ENCODE data around the gene RAB21. TPM values are rescaled to one million over a fixed set of nuclear protein-coding genes. Genes with fewer than 3 reads are reported as not detected.

The RAB21 gene
- total and polyA plus RNA-seq, 2 donors (not counting 1 experiment from before 2014, with no cell fraction given), result 7.3 to 83.7 TPM

GRCh38 chr12:71748081-71748850 is 6.4 kb upstream of the RAB21 start:
- WGBS (ENCODE audit: insufficient coverage), result 100% methylated on average over 1 of the region's 5 CpGs
- no peak for TF ChIP-seq EZH2 (IDR thresholded peaks at IDR 0.05; ENCODE audit: borderline replicate concordance, insufficient read depth, low read depth, low read length, poor library complexity, severe bottlenecking)
- TF ChIP-seq CTCF (IDR thresholded peaks at IDR 0.05), result no peak
- Mint-ChIP-seq H3K27me3 (peaks cover 17% of the 10 kb centered on the region), H3K27ac (no peak overlapping the region), H3K4me3 (no peak overlapping the region), H3K9me3 (ENCODE audit: insufficient read depth) (no peaks in the 10 kb centered on the region), H3K4me1 (peaks cover 1% of the 10 kb centered on the region)
- H3K27ac ChIP-seq (ENCODE audit: low read length in 2 of 2), result no peak overlapping the region
- CTCF ChIA-PET, result interaction anchor here (0.8 to 9.4 kb wide), 35 partner anchors 8 to 1015 kb away, joined by 3 to 116 read pairs (median 5); partner anchors contain the start of genes THAP2, TMEM19 and ZFC3H1
- H2AFZ ChIP-seq (ENCODE audit: insufficient read depth, low read depth, low read length, poor library complexity, severe bottlenecking), result no peak overlapping the region
- H3K9me3 ChIP-seq (ENCODE audit: control extremely low read depth in 1 of 3, control insufficient read depth in 2 of 3, insufficient read depth in 1 of 3, low read length in 2 of 3), result no peaks in the 10 kb centered on the region
- DNase-seq (no peak), ATAC-seq (ENCODE audit: low read depth) (no peak)
- no peaks in the 10 kb centered on the region for H3K27me3 ChIP-seq (replicated peaks in 1 of 4; ENCODE audit: control extremely low read depth in 1 of 4, control insufficient read depth in 3 of 4, insufficient read depth in 4 of 4, low read length in 3 of 4)
- H3K4me1 ChIP-seq (ENCODE audit: control insufficient read depth in 2 of 2, insufficient read depth in 2 of 2, low read length in 2 of 2), result no peaks in the 10 kb centered on the region
- POLR2A ChIA-PET, result interaction anchor here (1.1 to 1.7 kb wide), 2 partner anchors 62 to 85 kb away, joined by 4 to 12 read pairs; partner anchors contain the start of genes THAP2, TMEM19 and ZFC3H1
- intact Hi-C loops (cut with micrococcal nuclease), result loop anchor here (10.0 kb wide), 1 partner anchor 533 kb away; no protein-coding TSS in a partner anchor
- H3K9ac ChIP-seq (ENCODE audit: low read length), result no peak overlapping the region
- H3K79me2 ChIP-seq (ENCODE audit: control insufficient read depth, insufficient read depth, low read length), result no peaks in the 10 kb centered on the region
- no peak overlapping the region for H3K4me2 ChIP-seq (replicated peaks; ENCODE audit: low read depth, low read length, poor library complexity, severe bottlenecking)
- no peaks in the 10 kb centered on the region for H3K36me3 ChIP-seq (replicated peaks in 1 of 2; ENCODE audit: control extremely low read depth in 1 of 2, control insufficient read depth in 1 of 2, extremely low read depth in 1 of 2, insufficient read depth in 2 of 2, low read length in 1 of 2)
- H3K4me3 ChIP-seq (ENCODE audit: control extremely low read depth in 1 of 5, extremely low read depth in 1 of 5, insufficient read depth in 1 of 5, low read depth in 2 of 5, low read length in 4 of 5), result no peak overlapping the region
- H4K20me1 ChIP-seq (ENCODE audit: control insufficient read depth, insufficient read depth, low read length, poor library complexity, severe bottlenecking), result no peaks in the 10 kb centered on the region

GRCh38 chr12:71749666-71750065 is 5.0 kb upstream of the RAB21 start:
- Histone ChIP-seq H2AFZ (ENCODE audit: insufficient read depth, low read depth, low read length, poor library complexity, severe bottlenecking) (no peak overlapping the region), H3K36me3 (replicated peaks in 1 of 2; ENCODE audit: control extremely low read depth in 1 of 2, control insufficient read depth in 1 of 2, extremely low read depth in 1 of 2, insufficient read depth in 2 of 2, low read length in 1 of 2) (no peaks in the 10 kb centered on the region), H3K9ac (ENCODE audit: low read length) (no peak overlapping the region), H3K79me2 (ENCODE audit: control insufficient read depth, insufficient read depth, low read length) (peaks cover 11% of the 10 kb centered on the region), H3K4me1 (ENCODE audit: control insufficient read depth in 2 of 2, insufficient read depth in 2 of 2, low read length in 2 of 2) (peaks cover 5 to 8% of the 10 kb centered on the region in 2 donors), H3K4me2 (replicated peaks; ENCODE audit: low read depth, low read length, poor library complexity, severe bottlenecking) (no peak overlapping the region), H3K27me3 (replicated peaks in 1 of 4; ENCODE audit: control extremely low read depth in 1 of 4, control insufficient read depth in 3 of 4, insufficient read depth in 4 of 4, low read length in 3 of 4) (no peaks in the 10 kb centered on the region), H4K20me1 (ENCODE audit: control insufficient read depth, insufficient read depth, low read length, poor library complexity, severe bottlenecking) (no peaks in the 10 kb centered on the region), H3K9me3 (ENCODE audit: control extremely low read depth in 1 of 3, control insufficient read depth in 2 of 3, insufficient read depth in 1 of 3, low read length in 2 of 3) (no peaks in the 10 kb centered on the region), H3K4me3 (ENCODE audit: control extremely low read depth in 1 of 5, extremely low read depth in 1 of 5, insufficient read depth in 1 of 5, low read depth in 2 of 5, low read length in 4 of 5) (no peak overlapping the region), H3K27ac (ENCODE audit: low read length in 2 of 2) (no peak overlapping the region)
- intact Hi-C loops (cut with micrococcal nuclease), result loop anchor here (10.0 kb wide), 1 partner anchor 535 kb away; no protein-coding TSS in a partner anchor
- Mint-ChIP-seq H3K27ac (no peak overlapping the region), H3K4me3 (no peak overlapping the region), H3K9me3 (ENCODE audit: insufficient read depth) (no peaks in the 10 kb centered on the region), H3K27me3 (peaks cover 17% of the 10 kb centered on the region), H3K4me1 (peaks cover 10% of the 10 kb centered on the region)
- CTCF ChIA-PET, result interaction anchor here (0.7 to 9.4 kb wide), 7 partner anchors 30 to 334 kb away, joined by 3 to 116 read pairs (median 68); partner anchors contain the start of genes THAP2, TMEM19 and ZFC3H1
- DNase-seq (no peak), ATAC-seq (ENCODE audit: low read depth) (no peak)
- TF ChIP-seq CTCF (IDR thresholded peaks at IDR 0.05) (no peak), EZH2 (IDR thresholded peaks at IDR 0.05; ENCODE audit: borderline replicate concordance, insufficient read depth, low read depth, low read length, poor library complexity, severe bottlenecking) (no peak)
- POLR2A ChIA-PET, result no interaction called here
- WGBS (ENCODE audit: insufficient coverage), result no CpG with 5 or more reads among the region's 1 CpG

Measured in B cell (primary cell).